A549 treated with Hydrocortisone at 1 μM for 4 hours (cell line): ENCODE measurements around the gene CRYL1. TPM values are rescaled to one million over a fixed set of nuclear protein-coding genes. Genes with fewer than 3 reads are reported as not detected.

Experiments used
- total RNA-seq: library from RNA; stranded (reverse); fragments of 200-300 nt; extraction: Qiagen RNA extraction; gene quantifications from 5 replicates; pipeline ENCODE4 v1.2.3, GENCODE V29; 2022

CRYL1 gene
- 5.4 to 6.6 TPM (median 5.7 TPM) in 5 replicates for total RNA-seq

DNA sequence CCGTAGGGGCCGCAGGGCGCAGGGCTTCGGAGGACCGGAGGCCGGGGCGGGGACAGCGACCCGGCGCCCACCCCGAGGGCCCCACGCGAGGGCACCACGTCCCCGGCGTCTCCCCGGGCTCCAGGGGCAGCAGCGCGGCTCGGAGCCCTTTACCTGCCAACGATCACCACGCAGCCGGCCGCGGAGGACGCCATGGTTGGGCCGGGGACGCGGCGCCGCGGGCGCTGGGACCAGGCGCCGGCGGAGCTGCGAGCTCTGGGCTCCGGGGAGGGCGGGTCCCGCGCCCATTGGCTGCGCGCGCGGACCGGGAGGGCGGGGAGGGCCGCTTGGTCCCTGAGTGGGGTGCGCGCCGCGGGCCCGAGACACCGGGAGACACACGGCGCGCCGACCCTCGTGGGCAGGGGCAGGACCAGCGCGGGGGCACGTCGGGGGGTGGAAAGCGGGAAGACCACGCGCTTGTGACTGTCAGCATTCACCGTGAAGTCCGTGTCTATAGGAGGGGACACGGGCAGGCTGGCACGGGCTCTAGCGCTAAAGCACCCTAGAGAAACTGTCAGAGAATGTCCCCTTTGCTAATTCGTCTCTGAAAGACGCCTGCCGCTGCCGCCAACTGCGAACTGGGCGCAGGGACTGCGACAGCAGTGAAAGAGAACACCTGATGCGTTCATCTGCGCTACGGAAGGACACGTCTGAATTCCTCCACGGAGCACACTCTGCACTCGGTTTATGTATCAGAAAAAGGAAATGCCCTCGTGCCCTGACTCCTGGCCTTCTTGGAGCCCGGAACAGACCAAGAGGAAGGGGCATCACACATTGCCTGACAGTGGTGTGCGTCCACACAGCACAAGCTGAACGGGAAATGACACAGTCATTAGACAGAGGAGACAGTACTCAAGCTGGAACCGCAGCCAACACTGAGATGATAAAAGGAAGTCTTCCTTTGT is at the start of gene CRYL1:
Gene CRYL1 (minus strand): TSS at position 257 of the 944 bp plus-strand sequence. CDS start 63 bp downstream, at position 194.

GRCh38 chr13:20566898-20567874 is 41.5 kb upstream of the CRYL1 start, which contains the start of gene IFT88:
TSS of gene IFT88 (plus strand) at chr13:20567157. CDS start at chr13:20574386, 7,229 bp downstream.

Other genes starting within 250 kb of the CRYL1 start
- gene IFT88, start 41.3 kb upstream of the CRYL1 start, total RNA-seq, result 8.4 to 10.6 TPM (median 8.9 TPM) in 5 replicates
- 0.88 to 1.7 TPM (median 1.3 TPM) in 5 replicates for gene IL17D, start 177.8 kb upstream of the CRYL1 start, total RNA-seq
- 4.8 to 6.1 TPM (median 5.6 TPM) in 5 replicates for gene EEF1AKMT1, start 248.1 kb upstream of the CRYL1 start, total RNA-seq